Natural killer cell (primary cell): ENCODE results near the gene LITAFD. TPM values are rescaled to one million over a fixed set of nuclear protein-coding genes. Genes with fewer than 3 reads are reported as not detected.

ENCODE experiments used
- ATAC-seq, 3 donors: fragments of 150-1000 bp in 2 of 3; fragments of 200-7000 bp in 1 of 3; cut with Tn5 transposase; 1 replicate in 1 of 3; 2 replicates in 2 of 3; pipeline ENCODE4 v1.10.0; 2021; ENCODE audit warnings: mild to moderate bottlenecking in 2 of 3, moderate library complexity in 2 of 3
- DNase-seq, 2 donors: peaks; one replicate each; pipeline versions ENCODE4 v3.0.0 to v3.0.0-alpha.2; 2013 to 2021; ENCODE audit warnings: mixed read lengths in 1 of 2
- H3K27ac ChIP-seq: one replicate; pipeline ENCODE4 v1.5.1; 2013; ENCODE audit warnings: mild to moderate bottlenecking, low read length
- H3K27me3 ChIP-seq: one replicate; pipeline ENCODE4 v1.6.1; 2013; ENCODE audit warnings: low read length; ENCODE audit not compliant: control insufficient read depth, insufficient read depth
- H3K36me3 ChIP-seq: one replicate; pipeline ENCODE4 v1.6.1; 2013; ENCODE audit warnings: low read length; ENCODE audit not compliant: control insufficient read depth, insufficient read depth
- H3K4me1 ChIP-seq: one replicate; pipeline ENCODE4 v1.6.1; 2013; ENCODE audit warnings: low read length; ENCODE audit not compliant: control insufficient read depth, insufficient read depth
- H3K4me3 ChIP-seq: one replicate; pipeline ENCODE4 v1.5.1; 2013; ENCODE audit warnings: low read length
- H3K9me3 ChIP-seq: one replicate; pipeline ENCODE4 v1.6.1; 2013; ENCODE audit warnings: low read length; ENCODE audit not compliant: control insufficient read depth, insufficient read depth
- H3K27ac Mint-ChIP-seq, 2 donors: one replicate each; pipeline ENCODE4 v1.8.0; 2022; ENCODE audit warnings: mild to moderate bottlenecking in 2 of 2, mixed read lengths in 2 of 2, moderate library complexity in 1 of 2
- H3K27me3 Mint-ChIP-seq, 2 donors: one replicate each; pipeline ENCODE4 v1.8.0; 2022; ENCODE audit warnings: low read depth in 2 of 2, mixed read lengths in 2 of 2
- H3K36me3 Mint-ChIP-seq: one replicate; pipeline ENCODE4 v1.8.0; 2022; ENCODE audit warnings: mixed read lengths
- H3K4me1 Mint-ChIP-seq, 2 donors: one replicate each; pipeline ENCODE4 v1.8.0; 2022; ENCODE audit warnings: mixed read lengths in 2 of 2
- H3K4me3 Mint-ChIP-seq: one replicate; pipeline ENCODE4 v1.8.0; 2022; ENCODE audit warnings: mild to moderate bottlenecking, moderate library complexity, mixed read lengths
- H3K9me3 Mint-ChIP-seq, 2 donors: one replicate each; pipeline ENCODE4 v1.8.0; 2022; ENCODE audit warnings: mixed read lengths in 2 of 2
- WGBS: methylation state at CpG from one replicate; pipeline ENCODE4 v1.1.7; 2013; ENCODE audit warnings: missing lambda C conversion rate; ENCODE audit not compliant: insufficient coverage; 5-methylcytosine and 5-hydroxymethylcytosine counted together
- intact Hi-C: fragments of 100-400 bp; cut with micrococcal nuclease; formaldehyde crosslinking; loops from one replicate; pipeline ENCODE4 v1.14.2; 2022
- total RNA-seq, 4 donors: library from RNA; stranded (reverse); fragments of 120-200 nt in 1 of 4; gene quantifications; one replicate each; pipeline versions ENCODE4 v1.2.3 to v1.2.4, GENCODE V29; 2013 to 2022
- TF ChIP-seq, protein P1 (sequence below): fragments of 200-600 bp; IDR thresholded peaks from one replicate; pipeline ENCODE4 v1.8.0; 2022; ENCODE audit warnings: antibody characterized with exemption

LITAFD gene
- total RNA-seq, 3 donors from 2014 or later (not counting 1 experiment from before 2014, with no cell fraction given), result 0.21 to 1.1 (median 0.29) TPM

GRCh38 chr16:8919089-8919933 is 37.2 kb downstream of the LITAFD start:
- WGBS, result 70% methylated on average over 18 of the region's 18 CpGs
- Histone ChIP-seq H3K36me3 (peaks cover 66% of the 10 kb centered on the region), H3K9me3 (no peaks in the 10 kb centered on the region), H3K4me3 (no peak overlapping the region), H3K4me1 (peaks cover 12% of the 10 kb centered on the region), H3K27me3 (no peaks in the 10 kb centered on the region), H3K27ac (no peak overlapping the region)
- Mint-ChIP-seq H3K9me3 (no peaks in the 10 kb centered on the region), H3K4me3 (no peak overlapping the region), H3K4me1 (peaks cover 30 to 52% of the 10 kb centered on the region in 2 donors), H3K36me3 (peaks cover 6% of the 10 kb centered on the region), H3K27me3 (no peaks in the 10 kb centered on the region), H3K27ac (peak overlapping the region; percentile 36 to 47)
- ATAC-seq, result peak in 1 of 3 donors; percentile 27
- intact Hi-C loops, result loop anchor here (10.0 kb wide), 1 partner anchor 45 kb away; the partner anchor contains the start of gene USP7
- TF ChIP-seq, protein P1, sequence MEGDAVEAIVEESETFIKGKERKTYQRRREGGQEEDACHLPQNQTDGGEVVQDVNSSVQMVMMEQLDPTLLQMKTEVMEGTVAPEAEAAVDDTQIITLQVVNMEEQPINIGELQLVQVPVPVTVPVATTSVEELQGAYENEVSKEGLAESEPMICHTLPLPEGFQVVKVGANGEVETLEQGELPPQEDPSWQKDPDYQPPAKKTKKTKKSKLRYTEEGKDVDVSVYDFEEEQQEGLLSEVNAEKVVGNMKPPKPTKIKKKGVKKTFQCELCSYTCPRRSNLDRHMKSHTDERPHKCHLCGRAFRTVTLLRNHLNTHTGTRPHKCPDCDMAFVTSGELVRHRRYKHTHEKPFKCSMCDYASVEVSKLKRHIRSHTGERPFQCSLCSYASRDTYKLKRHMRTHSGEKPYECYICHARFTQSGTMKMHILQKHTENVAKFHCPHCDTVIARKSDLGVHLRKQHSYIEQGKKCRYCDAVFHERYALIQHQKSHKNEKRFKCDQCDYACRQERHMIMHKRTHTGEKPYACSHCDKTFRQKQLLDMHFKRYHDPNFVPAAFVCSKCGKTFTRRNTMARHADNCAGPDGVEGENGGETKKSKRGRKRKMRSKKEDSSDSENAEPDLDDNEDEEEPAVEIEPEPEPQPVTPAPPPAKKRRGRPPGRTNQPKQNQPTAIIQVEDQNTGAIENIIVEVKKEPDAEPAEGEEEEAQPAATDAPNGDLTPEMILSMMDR, result no peak
- no peak for DNase-seq

DNA sequence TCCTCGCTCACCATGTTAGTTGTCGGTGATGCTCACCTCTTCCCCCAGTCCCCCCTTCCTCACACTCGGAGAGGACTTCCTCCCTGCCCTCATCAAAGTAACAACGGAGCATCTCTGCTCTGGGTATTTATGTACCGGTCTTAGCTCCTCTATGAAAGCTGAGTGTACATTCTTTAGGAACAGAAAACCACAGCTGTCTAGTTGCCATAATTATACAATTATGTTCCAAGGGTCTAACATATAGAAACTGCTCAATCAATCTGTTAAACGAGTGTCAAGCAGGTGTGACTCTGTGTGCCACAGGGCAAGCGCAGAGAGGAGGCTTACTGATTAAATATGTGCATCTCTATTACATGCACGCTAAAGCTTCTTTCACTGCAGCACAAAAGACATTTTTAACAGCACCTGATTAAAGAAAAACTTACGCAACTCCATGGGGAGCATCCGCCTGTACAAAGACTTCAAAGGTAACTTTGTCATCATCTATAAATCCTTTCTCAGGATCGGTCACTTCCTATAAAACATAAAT is 37.8 kb downstream of the LITAFD start:
- intact Hi-C loops, result loop anchor here (10.0 kb wide), 1 partner anchor 45 kb away; the partner anchor contains the start of gene USP7
- H3K27ac ChIP-seq, result no peak overlapping the region
- no peak overlapping the region for H3K4me3 Mint-ChIP-seq
- 87% methylated on average over 11 of the region's 11 CpGs for WGBS
- H3K4me3 ChIP-seq, result no peak overlapping the region
- H3K36me3 Mint-ChIP-seq, result peaks cover 6% of the 10 kb centered on the region
- H3K36me3 ChIP-seq, result peaks cover 64% of the 10 kb centered on the region
- H3K27ac Mint-ChIP-seq, result peak overlapping the region; percentile 36 to 47
- H3K9me3 Mint-ChIP-seq, result no peaks in the 10 kb centered on the region
- no peaks in the 10 kb centered on the region for H3K27me3 Mint-ChIP-seq
- no peaks in the 10 kb centered on the region for H3K9me3 ChIP-seq
- TF ChIP-seq, protein P1, result no peak
- DNase-seq (peak in 1 of 2 donors; percentile 28), ATAC-seq (no peak)
- peaks cover 5% of the 10 kb centered on the region for H3K4me1 ChIP-seq
- H3K4me1 Mint-ChIP-seq, result peaks cover 30 to 51% of the 10 kb centered on the region in 2 donors
- H3K27me3 ChIP-seq, result no peaks in the 10 kb centered on the region

- whole genome bisulfite sequencing, result 76% methylated on average over 6 of the region's 6 CpGs
- no peak for DNase-seq
- Histone ChIP-seq H3K36me3 (peaks cover 61% of the 10 kb centered on the region), H3K4me1 (peaks cover 5% of the 10 kb centered on the region), H3K27me3 (no peaks in the 10 kb centered on the region), H3K4me3 (no peak overlapping the region), H3K9me3 (no peaks in the 10 kb centered on the region), H3K27ac (no peak overlapping the region)
- Mint-ChIP-seq H3K4me3 (no peak overlapping the region), H3K9me3 (no peaks in the 10 kb centered on the region), H3K27me3 (no peaks in the 10 kb centered on the region), H3K27ac (no peak overlapping the region), H3K4me1 (peaks cover 32 to 51% of the 10 kb centered on the region in 2 donors), H3K36me3 (peaks cover 6% of the 10 kb centered on the region)
- intact Hi-C loops, result no loop called here
- ATAC-seq, result no peak
- TF ChIP-seq, protein P1, result no peak
Measured at GRCh38 chr16:8920645-8921346, 38.6 kb downstream of the LITAFD start.
